IMR-90 (cell line): ENCODE data around the gene OSBP2. TPM values are rescaled to one million over a fixed set of nuclear protein-coding genes. Genes with fewer than 3 reads are reported as not detected.

Source experiments
- ATAC-seq: fragments of 200-7000 bp; cut with Tn5 transposase; 2 replicates; pipeline ENCODE4 v1.9.1; 2020; ENCODE audit warnings: low read depth, mild to moderate bottlenecking, moderate library complexity
- BruUV-seq: library from RNA; stranded (reverse); fragments of 400-500 nt; replicated peaks from 2 replicates; lab custom pipeline; 2021; lab: Mats Ljungman, UMichigan
- CTCF ChIA-PET: fragments of 300-600 bp; formaldehyde crosslinking; extraction: SDS; loops from one replicate; lab custom pipeline; 2021; ENCODE audit warnings: antibody characterized with exemption; lab: Yijun Ruan, JAX
- POLR2A ChIA-PET: fragments of 300-600 bp; sonication (Branson Sonifier 250); formaldehyde crosslinking; loops from one replicate; lab custom pipeline; 2022; ENCODE audit warnings: antibody characterized with exemption; ENCODE audit not compliant: unreplicated experiment; lab: Charles Lee
- DNase-seq: peaks from one replicate; pipeline ENCODE4 v3.0.0; 2013
- H2AFZ ChIP-seq: replicated peaks from 2 replicates; pipeline ENCODE3; 2013; ENCODE audit warnings: low read length, mild to moderate bottlenecking; ENCODE audit not compliant: poor library complexity
- H2AK5ac ChIP-seq: 2 replicates; pipeline ENCODE4 v1.6.1; 2013; ENCODE audit warnings: low read depth, low read length, inconsistent platforms
- H2AK9ac ChIP-seq: replicated peaks from 2 replicates; pipeline ENCODE3; 2013; ENCODE audit warnings: mild to moderate bottlenecking, low read depth, low read length, moderate library complexity; ENCODE audit not compliant: poor library complexity
- H2BK120ac ChIP-seq: 2 replicates; pipeline ENCODE4 v1.6.1; 2013; ENCODE audit warnings: low read depth, low read length, inconsistent platforms
- H2BK15ac ChIP-seq: 3 replicates; pipeline ENCODE4 v1.6.1; 2013; ENCODE audit warnings: low read depth, low read length, inconsistent platforms
- H2BK20ac ChIP-seq: 2 replicates; pipeline ENCODE4 v1.6.1; 2013; ENCODE audit warnings: low read depth, mild to moderate bottlenecking, inconsistent platforms, low read length, moderate library complexity
- H2BK5ac ChIP-seq: 2 replicates; pipeline ENCODE4 v1.6.1; 2013; ENCODE audit warnings: mild to moderate bottlenecking, low read depth, low read length, inconsistent platforms; ENCODE audit not compliant: poor library complexity, severe bottlenecking
- H3K14ac ChIP-seq: replicated peaks from 2 replicates; pipeline ENCODE4 v1.6.1; 2013; ENCODE audit warnings: low read depth, low read length, inconsistent platforms
- H3K18ac ChIP-seq: 2 replicates; pipeline ENCODE4 v1.6.1; 2013; ENCODE audit warnings: low read depth, low read length, control low read depth
- H3K23ac ChIP-seq: 2 replicates; pipeline ENCODE4 v1.6.1; 2013; ENCODE audit warnings: low read depth, low read length, inconsistent platforms
- H3K27ac ChIP-seq: 2 replicates; pipeline ENCODE4 v1.5.1; 2013; ENCODE audit warnings: mild to moderate bottlenecking, control low read depth, low read length; ENCODE audit not compliant: insufficient read depth
- H3K27me3 ChIP-seq: 2 replicates; pipeline ENCODE4 v1.6.1; 2013; ENCODE audit warnings: low read length; ENCODE audit not compliant: control insufficient read depth, insufficient read depth
- H3K36me3 ChIP-seq: 2 replicates; pipeline ENCODE4 v1.6.1; 2013; ENCODE audit warnings: low read length, mixed read lengths; ENCODE audit not compliant: control insufficient read depth, insufficient read depth
- H3K4ac ChIP-seq: 2 replicates; pipeline ENCODE4 v1.6.1; 2013; ENCODE audit warnings: low read depth, low read length, inconsistent platforms
- H3K4me1 ChIP-seq: 2 replicates; pipeline ENCODE4 v1.6.1; 2013; ENCODE audit warnings: low read length, mixed read lengths; ENCODE audit not compliant: control insufficient read depth, insufficient read depth
- H3K4me2 ChIP-seq: 2 replicates; pipeline ENCODE4 v1.6.1; 2013; ENCODE audit warnings: low read depth, mild to moderate bottlenecking, control low read depth, low read length, moderate library complexity
- H3K4me3 ChIP-seq: 2 replicates; pipeline ENCODE4 v1.5.1; 2013; ENCODE audit warnings: low read depth, mild to moderate bottlenecking, control low read depth, low read length, moderate library complexity; ENCODE audit not compliant: insufficient read depth
- H3K56ac ChIP-seq: 2 replicates; pipeline ENCODE4 v1.6.1; 2013; ENCODE audit warnings: low read length, inconsistent platforms; ENCODE audit not compliant: insufficient read depth; ENCODE audit errors: extremely low read depth
- H3K79me1 ChIP-seq, 2 experiments: 2 replicates each; pipeline ENCODE4 v1.6.1; 2013; ENCODE audit warnings: low read length in 2 of 2, inconsistent platforms in 1 of 2, low read depth in 1 of 2
- H3K9ac ChIP-seq: 2 replicates; pipeline ENCODE4 v1.6.1; 2013; ENCODE audit warnings: low read depth, low read length, control low read depth
- H3K9me1 ChIP-seq: 2 replicates; pipeline ENCODE4 v1.6.1; 2013; ENCODE audit warnings: low read length, inconsistent platforms; ENCODE audit not compliant: insufficient read depth
- H3K9me3 ChIP-seq: 2 replicates; pipeline ENCODE4 v1.6.1; 2013; ENCODE audit warnings: low read length; ENCODE audit not compliant: control insufficient read depth, insufficient read depth
- H4K20me1 ChIP-seq: 2 replicates; pipeline ENCODE4 v1.6.1; 2013; ENCODE audit warnings: low read length, inconsistent platforms; ENCODE audit not compliant: insufficient read depth
- H4K5ac ChIP-seq: 2 replicates; pipeline ENCODE4 v1.6.1; 2013; ENCODE audit warnings: mild to moderate bottlenecking, low read depth, low read length, control low read depth
- H4K8ac ChIP-seq, 2 experiments: 2 replicates each; pipeline ENCODE4 v1.6.1; 2013; ENCODE audit warnings: low read depth in 2 of 2, low read length in 2 of 2, control low read depth in 1 of 2, inconsistent platforms in 1 of 2
- H4K91ac ChIP-seq: 2 replicates; pipeline ENCODE4 v1.6.1; 2013; ENCODE audit warnings: low read depth, low read length, inconsistent platforms; ENCODE audit not compliant: insufficient read depth
- BHLHE40 ChIP-seq: fragments of 150-350 bp; IDR thresholded peaks from 2 replicates; pipeline ENCODE4 v1.6.1; 2016; ENCODE audit warnings: mild to moderate bottlenecking, low read depth, low read length
- CEBPB ChIP-seq: IDR thresholded peaks from 2 replicates; pipeline ENCODE4 v1.6.1; 2012; ENCODE audit warnings: low read depth, low read length, improper control_type of control experiment
- CHD1 ChIP-seq: IDR thresholded peaks from 2 replicates; pipeline ENCODE4 v1.6.1; 2012; ENCODE audit warnings: low read depth, low read length, improper control_type of control experiment
- CTCF ChIP-seq: conservative IDR thresholded peaks from 2 replicates; pipeline ENCODE4 v1.5.1; 2012; ENCODE audit warnings: mild to moderate bottlenecking, low read depth, low read length, improper control_type of control experiment
- ELK1 ChIP-seq: fragments of 150-350 bp; IDR thresholded peaks from 2 replicates; pipeline ENCODE4 v1.6.1; 2016; ENCODE audit warnings: low read depth, mild to moderate bottlenecking, low read length, moderate library complexity, borderline replicate concordance
- FOS ChIP-seq: fragments of 150-350 bp; IDR thresholded peaks from 2 replicates; pipeline ENCODE4 v1.6.1; 2016; ENCODE audit warnings: low read depth, low read length
- MAFK ChIP-seq: IDR thresholded peaks from 2 replicates; pipeline ENCODE4 v1.6.1; 2012; ENCODE audit warnings: low read depth, low read length, improper control_type of control experiment
- MAZ ChIP-seq: IDR thresholded peaks from 2 replicates; pipeline ENCODE4 v1.6.1; 2012; ENCODE audit warnings: low read depth, mild to moderate bottlenecking, low read length, improper control_type of control experiment, moderate library complexity, borderline replicate concordance
- MXI1 ChIP-seq: IDR thresholded peaks from 2 replicates; pipeline ENCODE4 v1.6.1; 2012; ENCODE audit warnings: low read depth, mild to moderate bottlenecking, low read length, moderate library complexity, borderline replicate concordance
- NFE2L2 ChIP-seq: fragments of 150-350 bp; IDR thresholded peaks from 2 replicates; pipeline ENCODE4 v1.6.1; 2016; ENCODE audit warnings: low read depth, mild to moderate bottlenecking, low read length
- POLR2A ChIP-seq: IDR thresholded peaks from 2 replicates; pipeline ENCODE4 v1.6.1; 2012; ENCODE audit warnings: mild to moderate bottlenecking, low read depth, low read length
- RAD21 ChIP-seq: IDR thresholded peaks from 2 replicates; pipeline ENCODE4 v1.6.1; 2012; ENCODE audit warnings: low read length, improper control_type of control experiment
- RCOR1 ChIP-seq: IDR thresholded peaks from 2 replicates; pipeline ENCODE4 v1.6.1; 2012; ENCODE audit warnings: mild to moderate bottlenecking, low read length, improper control_type of control experiment; ENCODE audit not compliant: insufficient replicate concordance
- RFX5 ChIP-seq: IDR thresholded peaks from 2 replicates; pipeline ENCODE4 v1.8.0; 2012; ENCODE audit warnings: low read depth, mild to moderate bottlenecking, low read length, moderate library complexity
- SMC3 ChIP-seq: fragments of 150-350 bp; IDR thresholded peaks from 2 replicates; pipeline ENCODE4 v1.6.1; 2016; ENCODE audit warnings: low read depth, mild to moderate bottlenecking, antibody characterized with exemption, low read length, moderate library complexity
- USF2 ChIP-seq: fragments of 150-350 bp; IDR thresholded peaks from 2 replicates; pipeline ENCODE4 v1.6.1; 2017; ENCODE audit warnings: mild to moderate bottlenecking, antibody characterized with exemption, low read length, low read depth
- WGBS, 2 experiments: methylation state at CpG; one replicate each; pipeline versions ENCODE4 v1.1.5 to v1.1.7; 2013; ENCODE audit warnings: missing lambda C conversion rate in 2 of 2; ENCODE audit not compliant: insufficient read length in 1 of 2; ENCODE audit errors: extremely low coverage in 2 of 2; 5-methylcytosine and 5-hydroxymethylcytosine counted together
- dilution Hi-C: fragments of 300-500 bp; cut with HindIII; formaldehyde crosslinking; loops from one replicate; pipeline ENCODE4 v1.14.3; 2018; ENCODE audit warnings: low sequenced_read_pairs; ENCODE audit not compliant: unreplicated experiment
- in situ Hi-C: fragments of 300-500 bp; cut with MboI; formaldehyde crosslinking; loops from 3 replicates; pipeline ENCODE4 v1.14.3; 2019; ENCODE audit warnings: low sequenced_read_pairs, inconsistent platforms, mixed read lengths
- intact Hi-C: fragments of 100-400 bp; cut with micrococcal nuclease; formaldehyde crosslinking; loops from 2 replicates; pipeline ENCODE4 v1.10.0; 2022
- polyA plus RNA-seq, 3 experiments: library from polyadenylated mRNA; depleted of rRNA; stranded (reverse); fragments of >200 nt; gene quantifications; 2 replicates each; pipeline ENCODE4 v1.2.3, GENCODE V29; 2012; ENCODE audit warnings: low replicate concordance in 1 of 3
- total RNA-seq: library from RNA; depleted of rRNA; stranded (reverse); fragments of >200 nt; gene quantifications from 2 replicates; pipeline ENCODE4 v1.2.3, GENCODE V29; 2012

Gene OSBP2
- total and polyA plus RNA-seq, 2 of the 4 experiments (the other 2 are of a cell fraction) = 1.8 to 2.2 TPM

GRCh38 chr22:30918761-30919160, 224.1 kb downstream of the OSBP2 start:
- Histone ChIP-seq H3K4me2 (no peak overlapping the region), H3K9me1 (no peaks in the 10 kb centered on the region; the same call in 1 of the 2 replicates), H4K20me1 (no peaks in the 10 kb centered on the region), H3K27ac (no peak overlapping the region), H2AK9ac (no peak overlapping the region), H3K36me3 (no peaks in the 10 kb centered on the region), H3K9ac (no peak overlapping the region), H3K27me3 (no peaks in the 10 kb centered on the region), H3K4me3 (no peak overlapping the region), H4K91ac (no peak overlapping the region), H2BK20ac (no peak overlapping the region), H3K18ac (no peak overlapping the region), H3K14ac (no peak overlapping the region), H2AFZ (no peak overlapping the region), H3K56ac (no peak overlapping the region), H2BK120ac (no peak overlapping the region), H2BK15ac (no peak overlapping the region), H2BK5ac (no peak overlapping the region), H4K5ac (no peak overlapping the region), H4K8ac (no peak overlapping the region), H3K4me1 (no peaks in the 10 kb centered on the region; the same call in 1 of the 2 replicates), H3K23ac (no peak overlapping the region), H3K79me1 (no peaks in the 10 kb centered on the region; a peak in 1 of 4 replicates), H3K4ac (no peak overlapping the region), H2AK5ac (no peak overlapping the region), H3K9me3 (no peaks in the 10 kb centered on the region)
- POLR2A ChIA-PET = no interaction called here
- no peak for TF ChIP-seq MAZ
- TF ChIP-seq RFX5 = no peak
- TF ChIP-seq ELK1 = no peak
- no peak for TF ChIP-seq NFE2L2
- no peak for TF ChIP-seq MXI1
- TF ChIP-seq CEBPB = no peak
- no peak for TF ChIP-seq USF2
- no peak for TF ChIP-seq BHLHE40
- TF ChIP-seq RAD21 = no peak
- TF ChIP-seq SMC3 = no peak
- no peak for TF ChIP-seq MAFK
- no peak for TF ChIP-seq CTCF
- TF ChIP-seq RCOR1 = no peak
- TF ChIP-seq CHD1 = no peak
- TF ChIP-seq FOS = no peak
- no peak for TF ChIP-seq POLR2A
- no CpG with 5 or more reads among the region's 7 CpGs for WGBS, 2 experiments
- intact Hi-C loops (no loop called here), dilution Hi-C loops (no loop called here), in situ Hi-C loops (no loop called here)
- ATAC-seq (no peak), DNase-seq (no peak)
- CTCF ChIA-PET = interaction anchor here (1.9 kb wide), 1 partner anchor 156 kb away, joined by 12 read pairs; no protein-coding TSS in a partner anchor
- BruUV-seq = no TSS peak
